Stimulated activated CD4-positive, alpha-beta T cell treated with anti-CD3 and anti-CD28 coated beads, TNF-alpha, amount 100 ng/mL, for 4 hours (primary cell): ENCODE measurements around the gene ZBTB44.
"Not testable (repeated sequence)": the region's sequence is repeated elsewhere in the genome, so short reads cannot be mapped to it uniquely, and the experiment has no call there.

Source experiments
- DNase-seq, 3 experiments: peaks; one replicate each; pipeline ENCODE4 v3.0.0-alpha.2; 2020; ENCODE audit warnings: low read depth in 3 of 3

Gene ZBTB44

GRCh38 chr11:130314750-130315285 lies at the start of gene ZBTB44:
Gene ZBTB44, minus strand, starts transcription at chr11:130314917. Its CDS starts 53,044 bp downstream, at chr11:130261873.
- peak; percentile 80 to 85 (median 85) for DNase-seq

DNA sequence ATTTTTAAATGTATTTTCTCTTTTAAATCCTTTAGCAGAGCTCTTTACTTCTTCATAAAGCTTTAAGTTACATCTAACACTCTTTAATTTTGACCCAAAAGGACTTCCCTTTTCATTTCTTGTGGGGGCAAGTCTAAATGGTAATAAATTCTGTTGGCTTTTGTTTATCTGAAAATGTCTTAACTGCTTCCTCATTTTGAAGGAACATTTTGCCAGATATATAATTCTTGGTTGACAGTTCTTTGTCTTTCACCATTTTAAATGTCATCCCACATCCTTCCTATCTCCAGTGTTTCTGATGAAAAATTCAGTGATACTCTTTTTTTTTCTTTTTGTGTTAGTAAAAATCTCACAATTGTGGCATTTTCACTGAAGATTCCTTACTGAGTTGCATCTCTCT lies 44.7 kb upstream of the ZBTB44 start:
- no peak for DNase-seq

- DNase-seq = no peak
Measured at GRCh38 chr11:130358398-130358797, 43.7 kb upstream of the ZBTB44 start.

DNA sequence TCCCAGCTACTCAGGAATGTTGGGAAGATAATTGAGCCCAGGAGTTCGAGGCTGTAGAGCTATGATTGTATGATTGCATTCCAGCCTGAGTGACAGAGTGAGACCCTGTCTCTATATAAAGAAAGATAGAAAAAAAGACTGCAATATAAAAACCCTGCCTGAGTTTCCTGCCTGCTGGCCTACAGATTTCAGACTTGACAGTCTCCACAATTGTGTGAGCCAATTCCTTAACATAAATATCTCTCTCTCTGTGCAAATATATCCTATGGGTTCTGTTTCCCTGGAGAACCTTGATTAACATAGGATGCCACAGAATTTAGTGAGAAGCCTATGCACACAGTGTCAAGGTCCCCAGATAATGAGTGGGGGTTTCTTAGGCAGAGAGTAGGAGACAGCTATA lies 32.5 kb upstream of the ZBTB44 start:
- no peak for DNase-seq

GRCh38 chr11:130344841-130345240 lies 30.1 kb upstream of the ZBTB44 start:
- DNase-seq = no peak

DNA sequence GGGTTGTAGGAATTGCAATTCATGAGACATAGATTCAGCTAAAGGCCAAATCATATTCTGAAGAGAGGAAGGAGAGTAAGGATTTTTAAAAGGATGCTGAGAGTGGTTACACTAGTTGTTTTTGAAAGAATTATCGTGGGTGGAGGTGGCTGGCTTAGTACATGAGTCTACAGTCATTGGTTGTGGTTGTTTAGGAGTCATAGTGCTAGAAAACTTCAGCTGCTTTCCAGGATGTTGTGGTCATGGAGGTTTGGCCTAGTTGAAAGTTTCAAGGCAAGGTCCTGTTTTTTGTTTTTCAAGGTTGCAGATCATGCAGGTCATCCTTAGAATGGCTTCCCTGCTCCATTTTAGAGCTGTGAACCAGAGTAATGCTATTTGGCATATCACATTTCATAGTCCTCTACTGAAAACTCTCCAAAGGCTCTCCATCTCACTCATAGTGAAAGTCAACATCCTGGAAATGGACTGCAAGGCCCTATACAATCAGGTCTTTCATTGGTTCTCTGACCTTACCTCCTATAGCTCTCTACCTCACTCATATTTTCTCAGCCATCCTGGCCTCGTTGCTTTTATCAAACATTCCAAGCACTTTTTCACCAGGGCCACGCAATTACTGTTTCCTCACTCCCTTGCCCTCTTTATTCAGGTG lies 26.1 kb upstream of the ZBTB44 start:
- DNase-seq = no peak

DNA sequence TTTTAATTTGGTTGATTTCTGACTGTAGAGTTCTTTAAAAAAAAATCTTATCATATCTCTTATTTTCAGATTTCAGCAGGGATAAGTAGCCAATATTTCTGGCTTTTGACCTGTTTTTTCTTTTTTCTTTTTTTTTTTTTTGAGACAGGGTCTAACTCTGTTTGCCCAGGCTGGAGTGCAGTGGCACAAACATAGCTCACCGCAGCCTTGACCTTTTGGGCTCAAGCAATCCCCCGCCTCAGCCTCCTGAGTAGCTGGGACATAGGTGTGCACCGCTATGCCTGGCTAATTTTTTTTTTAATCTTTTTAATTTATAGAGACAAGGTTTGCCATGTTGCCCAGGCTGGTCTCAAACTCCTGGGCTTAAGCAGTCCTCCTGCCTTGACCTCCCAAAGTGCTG lies 23.9 kb upstream of the ZBTB44 start:
- DNase-seq = no peak

- DNase-seq = no peak
Measured at GRCh38 chr11:130337281-130338089, 22.8 kb upstream of the ZBTB44 start.

DNA sequence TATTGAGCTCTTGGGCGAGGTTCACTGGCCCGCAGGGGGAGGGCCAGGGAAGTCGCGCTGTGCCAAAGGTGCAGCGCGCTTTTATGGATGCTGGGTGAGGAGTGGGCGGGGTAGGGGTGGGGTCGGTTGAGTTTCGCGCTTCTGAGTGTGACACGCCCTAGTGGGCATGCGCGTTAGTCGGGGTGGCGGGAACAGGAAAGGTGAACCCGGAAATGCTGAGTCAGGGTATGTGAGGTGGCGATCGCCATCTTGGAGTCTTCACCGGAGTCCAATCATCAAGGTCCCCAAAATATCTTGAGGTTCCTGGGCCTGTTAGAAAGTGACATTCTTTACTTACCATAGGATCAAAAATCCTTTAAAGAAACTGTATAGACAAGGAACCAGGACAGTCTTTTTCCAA lies 16.7 kb upstream of the ZBTB44 start:
- DNase-seq = not testable (repeated sequence)

DNA sequence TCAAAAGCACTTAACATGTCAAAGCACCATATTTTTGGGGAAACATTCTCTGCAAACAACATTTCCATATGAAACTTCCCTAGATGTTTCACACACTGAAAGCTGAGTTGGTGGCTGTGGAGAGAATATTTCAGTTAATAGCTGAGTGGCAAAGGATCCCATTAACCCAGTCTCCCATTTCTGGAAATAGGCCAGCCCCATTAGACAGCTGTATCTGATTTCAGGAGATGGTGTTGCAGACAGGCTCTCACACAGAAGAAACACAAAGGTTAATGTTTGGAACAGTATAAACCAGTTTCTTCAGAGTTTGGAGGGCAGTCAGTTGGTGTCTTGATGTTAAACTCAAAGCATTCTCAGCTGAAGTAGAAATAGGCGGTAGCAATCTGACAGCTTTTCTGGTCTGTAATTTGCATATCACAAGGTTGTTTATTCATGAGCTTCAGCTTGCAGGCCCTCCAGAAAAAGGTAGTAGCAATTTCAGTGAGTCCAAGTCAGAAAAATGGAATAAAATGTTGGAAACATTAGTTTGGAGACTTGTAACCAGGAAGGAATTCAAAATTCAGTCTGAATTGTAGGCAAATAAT lies 15.5 kb upstream of the ZBTB44 start:
- DNase-seq = no peak

- DNase-seq = no peak
Measured at GRCh38 chr11:130328420-130328819, 13.7 kb upstream of the ZBTB44 start.

DNA sequence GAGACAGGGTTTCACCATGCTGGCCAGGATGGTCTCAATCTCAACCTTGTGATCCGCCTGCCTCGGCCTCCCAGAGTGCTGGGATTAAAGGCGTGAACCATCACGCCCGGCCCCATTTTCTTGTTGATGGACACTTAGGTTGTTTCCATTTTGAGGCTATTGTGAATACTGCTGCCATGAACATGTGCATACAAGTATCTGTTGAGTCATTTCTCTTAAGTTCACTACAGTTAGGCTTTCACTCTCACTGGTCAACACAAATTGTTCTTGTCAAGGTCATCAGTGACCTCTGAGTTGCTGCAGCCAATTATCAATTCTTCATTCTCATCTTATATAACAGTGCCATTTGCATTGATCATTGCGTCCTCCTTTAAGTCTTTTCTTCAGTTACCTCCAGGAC lies 13.0 kb upstream of the ZBTB44 start:
- no peak for DNase-seq

GRCh38 chr11:130325691-130326090 lies 11.0 kb upstream of the ZBTB44 start:
- DNase-seq = no peak

DNA sequence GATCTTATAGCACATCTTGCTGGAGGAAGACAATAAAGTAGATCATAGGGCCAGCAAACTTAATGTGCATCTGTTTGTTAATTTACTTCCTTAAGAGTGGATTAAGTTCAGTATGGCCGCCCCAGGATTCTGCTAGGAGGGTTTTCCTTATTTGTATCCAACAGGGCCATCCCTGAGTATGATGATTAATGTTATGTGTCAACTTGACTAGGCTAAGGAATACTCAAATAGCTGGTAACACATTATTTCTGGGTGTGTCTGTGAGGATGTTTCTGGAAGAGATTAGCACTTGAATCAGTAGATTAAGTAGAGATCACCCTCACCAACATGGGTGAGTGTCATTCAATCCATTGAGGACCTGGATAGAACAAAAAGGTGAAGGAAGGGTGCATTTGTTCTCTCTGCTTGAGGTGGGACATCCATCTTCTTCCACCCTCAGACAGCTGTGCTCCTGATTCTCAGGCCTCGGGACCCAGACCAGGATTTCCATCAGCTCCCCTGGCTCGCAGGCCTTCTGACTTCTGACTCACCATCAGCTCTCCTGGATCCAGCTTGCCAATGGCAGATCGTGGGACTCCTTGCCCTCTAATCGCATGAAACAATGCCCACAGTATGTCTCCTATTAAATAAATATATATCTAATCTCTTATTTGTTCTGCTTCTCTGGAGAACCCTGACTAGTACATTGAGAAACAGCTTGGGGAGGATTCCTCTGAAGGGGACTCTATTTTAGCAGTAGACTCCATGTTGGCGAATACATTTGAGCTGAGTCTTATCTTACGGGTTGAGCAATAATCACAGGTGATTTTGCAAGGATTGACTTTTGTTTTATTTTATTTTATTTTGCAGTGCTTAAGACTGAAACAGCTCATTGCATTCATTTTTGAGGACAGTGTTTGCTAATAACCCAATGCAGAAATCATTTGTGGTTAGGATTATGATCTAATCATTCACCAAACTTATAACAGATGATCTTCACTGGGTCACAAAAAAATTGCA lies 9.0 kb upstream of the ZBTB44 start:
- DNase-seq = no peak

DNA sequence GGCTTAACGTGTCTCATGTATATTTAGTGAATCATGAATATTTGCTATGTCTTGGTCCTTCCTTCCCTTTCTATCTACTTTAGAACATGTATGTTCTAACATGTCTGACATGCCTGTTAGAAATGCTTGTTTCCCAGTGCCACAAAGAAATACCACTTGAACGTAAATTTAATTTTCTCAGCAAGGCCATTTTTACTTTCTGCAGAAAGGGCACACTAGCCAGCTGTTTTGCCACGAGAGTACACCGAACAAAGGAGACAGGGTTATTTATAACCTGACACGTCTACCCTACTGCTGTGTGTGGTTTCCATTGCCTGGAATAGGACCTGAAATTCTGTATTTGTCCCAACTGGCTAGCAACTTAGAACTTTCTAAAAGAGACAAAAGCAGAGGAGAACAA lies 7.4 kb upstream of the ZBTB44 start:
- DNase-seq = no peak

- DNase-seq = no peak
Measured at GRCh38 chr11:130318031-130318673, 3.4 kb upstream of the ZBTB44 start.

DNA sequence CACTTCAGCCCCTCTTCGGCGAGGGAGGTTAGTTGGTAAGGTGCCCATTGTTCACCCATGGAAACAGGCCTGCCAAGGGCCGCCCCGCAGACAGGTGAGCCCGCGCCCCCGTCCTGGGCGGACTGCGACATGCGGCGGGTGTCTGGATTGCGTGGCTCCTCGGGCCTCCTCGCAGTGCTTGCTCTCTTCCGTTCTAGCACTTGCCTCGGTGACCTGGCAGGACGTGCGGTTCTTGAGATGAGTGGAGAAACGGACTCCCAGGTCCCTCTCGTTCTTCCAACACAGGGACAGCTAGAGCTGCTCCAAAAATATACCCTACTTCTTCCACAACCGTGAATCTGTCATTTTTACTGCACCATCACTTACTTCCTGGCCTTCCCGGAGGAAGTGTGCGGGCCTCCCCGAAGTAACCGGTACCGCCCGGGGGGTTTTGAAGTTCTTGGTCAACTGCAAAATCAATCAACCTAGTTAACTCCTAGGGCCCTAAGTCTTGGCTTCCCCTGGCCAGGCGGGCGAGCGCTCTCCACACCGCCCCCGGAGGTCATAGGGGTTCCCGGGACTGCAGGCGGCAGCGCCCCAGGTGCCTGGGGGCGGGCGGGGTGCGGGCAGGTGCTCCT lies 745 bp upstream of the ZBTB44 start:
- DNase-seq = peak; percentile 20 to 23 (median 21)

DNA sequence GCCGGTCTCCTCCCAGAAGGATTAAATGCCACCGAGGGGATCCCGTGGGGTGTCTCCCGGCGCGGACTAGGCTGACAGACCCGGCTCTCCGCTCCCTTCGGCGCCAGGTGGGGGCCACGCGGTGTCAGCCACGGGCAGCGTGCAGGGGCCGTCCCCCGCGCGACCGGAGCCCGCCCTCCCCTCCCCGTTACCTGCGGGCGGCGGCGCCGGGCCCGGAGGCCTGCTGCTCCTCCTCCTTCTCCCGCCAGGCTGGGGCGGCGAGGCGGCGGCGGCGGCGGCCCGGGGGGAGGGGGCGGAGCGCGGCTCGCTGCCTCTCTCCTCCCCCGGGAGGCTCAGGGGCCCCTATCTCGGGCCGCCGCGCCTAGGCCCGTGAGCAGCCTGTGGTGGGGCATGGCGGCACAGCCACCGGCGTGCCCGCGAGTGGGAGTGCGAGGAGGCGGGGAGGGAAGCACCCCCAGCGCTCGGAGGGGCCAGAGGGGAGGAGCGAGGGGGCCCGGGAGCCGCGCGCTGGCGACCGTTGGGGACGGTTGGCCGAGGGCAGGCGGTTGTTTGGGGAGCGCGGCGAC lies 450 bp downstream of the ZBTB44 start:
- peak; percentile 40 to 57 (median 57) for DNase-seq

GRCh38 chr11:130313383-130314183 lies 1.1 kb downstream of the ZBTB44 start:
- DNase-seq = no peak
